Measurements from ENCODE around the gene TMEM184B. TPM values are rescaled to one million over a fixed set of nuclear protein-coding genes. Genes with fewer than 3 reads are reported as not detected.

The TMEM184B gene
- total and polyA plus RNA-seq, 2 donors from 2014 or later: 22.9 to 54.1 TPM

DNA sequence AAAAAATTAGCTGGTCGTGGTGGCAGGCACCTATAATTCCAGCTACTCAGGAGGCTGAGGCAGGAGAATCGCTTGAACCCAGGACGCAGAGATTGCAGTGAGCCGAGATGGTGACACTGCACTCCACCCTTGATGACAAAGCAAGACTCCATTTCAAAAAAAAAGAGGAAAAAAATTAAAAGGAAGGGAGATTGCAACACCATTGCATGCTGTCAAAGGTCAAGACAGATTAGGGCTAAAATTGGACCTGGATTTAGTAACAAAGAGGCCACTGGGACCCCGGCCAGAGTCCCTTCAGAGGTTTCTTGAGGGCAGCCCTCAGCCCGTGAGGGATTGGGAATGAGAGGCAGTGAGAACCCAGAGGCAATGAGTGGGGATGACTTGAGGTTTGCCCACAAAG, 79.2 kb downstream of the TMEM184B start:
- H3K4me3 ChIP-seq (ENCODE audit: low read length in 3 of 3): no peak overlapping the region
- H3K9ac ChIP-seq (ENCODE audit: low read length in 3 of 3): no peak overlapping the region
- peaks cover 0 to 4% (median 2%) of the 10 kb centered on the region in 3 donors for H3K4me1 ChIP-seq (ENCODE audit: control insufficient read depth in 2 of 3, insufficient read depth in 2 of 3, low read depth in 1 of 3, low read length in 3 of 3)
- TF ChIP-seq, protein P1, sequence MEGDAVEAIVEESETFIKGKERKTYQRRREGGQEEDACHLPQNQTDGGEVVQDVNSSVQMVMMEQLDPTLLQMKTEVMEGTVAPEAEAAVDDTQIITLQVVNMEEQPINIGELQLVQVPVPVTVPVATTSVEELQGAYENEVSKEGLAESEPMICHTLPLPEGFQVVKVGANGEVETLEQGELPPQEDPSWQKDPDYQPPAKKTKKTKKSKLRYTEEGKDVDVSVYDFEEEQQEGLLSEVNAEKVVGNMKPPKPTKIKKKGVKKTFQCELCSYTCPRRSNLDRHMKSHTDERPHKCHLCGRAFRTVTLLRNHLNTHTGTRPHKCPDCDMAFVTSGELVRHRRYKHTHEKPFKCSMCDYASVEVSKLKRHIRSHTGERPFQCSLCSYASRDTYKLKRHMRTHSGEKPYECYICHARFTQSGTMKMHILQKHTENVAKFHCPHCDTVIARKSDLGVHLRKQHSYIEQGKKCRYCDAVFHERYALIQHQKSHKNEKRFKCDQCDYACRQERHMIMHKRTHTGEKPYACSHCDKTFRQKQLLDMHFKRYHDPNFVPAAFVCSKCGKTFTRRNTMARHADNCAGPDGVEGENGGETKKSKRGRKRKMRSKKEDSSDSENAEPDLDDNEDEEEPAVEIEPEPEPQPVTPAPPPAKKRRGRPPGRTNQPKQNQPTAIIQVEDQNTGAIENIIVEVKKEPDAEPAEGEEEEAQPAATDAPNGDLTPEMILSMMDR (IDR thresholded peaks at IDR 0.05; ENCODE audit: borderline replicate concordance, extremely low read depth, insufficient read depth): no peak
- no peaks in the 10 kb centered on the region for H3K9me3 ChIP-seq (ENCODE audit: control insufficient read depth in 2 of 3, insufficient read depth in 1 of 3, low read length in 3 of 3)
- FAIRE-seq (no peak), DNase-seq (peak in 1 of 5 donors; percentile 91)
- intact Hi-C loops (cut with DNase I): no loop called here
- no peaks in the 10 kb centered on the region for H3K27me3 ChIP-seq (ENCODE audit: control insufficient read depth, insufficient read depth, low read length)
- H3K36me3 ChIP-seq (ENCODE audit: control insufficient read depth in 2 of 3, insufficient read depth in 3 of 3, low read length in 3 of 3): no peaks in the 10 kb centered on the region
- H3K27ac ChIP-seq (ENCODE audit: low read depth in 2 of 2, low read length in 2 of 2): no peak overlapping the region

DNA sequence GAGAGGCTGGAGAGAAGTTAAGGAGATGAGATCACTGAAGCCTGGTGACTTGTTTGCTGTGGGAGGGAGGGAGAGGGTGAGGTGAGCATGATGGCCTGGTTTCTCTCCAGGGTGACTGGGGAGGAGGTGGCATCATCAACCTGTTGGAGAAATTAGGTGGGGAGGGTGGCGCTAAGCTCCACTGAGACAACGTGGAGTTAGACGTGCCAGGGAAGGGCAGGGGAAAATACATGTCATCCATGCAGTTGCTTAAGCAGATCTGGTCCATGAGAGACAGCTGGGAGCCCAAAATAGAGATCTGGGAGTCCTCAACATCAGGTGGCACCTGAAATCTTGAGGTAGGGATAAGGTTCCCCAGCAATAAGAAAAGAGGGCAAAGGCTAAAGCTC, 80.3 kb downstream of the TMEM184B start:
- H3K9me3 ChIP-seq (ENCODE audit: control insufficient read depth in 2 of 3, insufficient read depth in 1 of 3, low read length in 3 of 3): no peaks in the 10 kb centered on the region
- intact Hi-C loops (cut with DNase I): no loop called here
- FAIRE-seq: no peak
- H3K27me3 ChIP-seq (ENCODE audit: control insufficient read depth, insufficient read depth, low read length): no peaks in the 10 kb centered on the region
- H3K4me3 ChIP-seq (ENCODE audit: low read length in 3 of 3): no peak overlapping the region
- no peak overlapping the region for H3K27ac ChIP-seq (ENCODE audit: low read depth in 2 of 2, low read length in 2 of 2)
- H3K4me1 ChIP-seq (ENCODE audit: control insufficient read depth in 2 of 3, insufficient read depth in 2 of 3, low read depth in 1 of 3, low read length in 3 of 3): peaks cover 0 to 4% (median 2%) of the 10 kb centered on the region in 3 donors
- no peak for DNase-seq
- no peak overlapping the region for H3K9ac ChIP-seq (ENCODE audit: low read length in 3 of 3)
- no peaks in the 10 kb centered on the region for H3K36me3 ChIP-seq (ENCODE audit: control insufficient read depth in 2 of 3, insufficient read depth in 3 of 3, low read length in 3 of 3)
- TF ChIP-seq, protein P1 (IDR thresholded peaks at IDR 0.05; ENCODE audit: borderline replicate concordance, extremely low read depth, insufficient read depth): no peak

DNA sequence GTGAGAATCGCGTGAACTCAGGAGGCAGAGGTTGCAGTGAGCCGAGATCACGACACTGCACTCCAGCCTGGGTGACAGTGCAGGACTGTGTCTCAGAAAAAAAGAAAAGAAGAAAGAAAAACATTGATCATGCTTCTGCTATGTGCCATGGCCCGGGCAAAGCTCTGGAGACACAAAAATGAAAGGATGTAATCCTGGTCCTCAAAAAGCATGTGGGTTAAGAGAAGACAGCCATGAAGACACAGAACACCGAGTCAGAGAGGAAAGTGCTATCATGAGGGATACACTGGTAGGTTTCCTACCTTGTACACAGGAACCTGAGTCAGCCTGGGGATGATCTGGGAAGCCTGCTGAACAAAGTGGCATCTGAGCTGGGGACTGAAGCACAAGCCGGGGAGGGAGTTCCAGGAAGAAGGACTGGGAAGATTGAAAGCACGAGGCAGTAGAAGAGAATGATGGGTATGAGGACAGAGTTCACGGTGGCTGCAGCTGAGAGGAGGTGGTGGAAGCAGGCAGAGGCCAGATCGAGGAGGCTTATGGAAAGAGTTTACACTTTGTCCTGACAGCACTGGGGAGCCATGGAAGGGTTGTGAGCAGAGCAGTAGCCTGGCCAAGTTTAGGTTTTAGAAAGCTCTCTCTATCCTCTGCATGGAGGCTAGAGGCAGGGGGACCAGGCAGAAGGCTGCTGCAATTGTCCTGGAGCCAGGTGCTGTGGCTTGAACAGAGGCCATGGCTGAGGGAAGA, 80.9 kb downstream of the TMEM184B start:
- FAIRE-seq (no peak), DNase-seq (no peak)
- Histone ChIP-seq H3K27ac (ENCODE audit: low read depth in 2 of 2, low read length in 2 of 2) (no peak overlapping the region), H3K4me1 (ENCODE audit: control insufficient read depth in 2 of 3, insufficient read depth in 2 of 3, low read depth in 1 of 3, low read length in 3 of 3) (peaks cover 0 to 4% (median 2%) of the 10 kb centered on the region in 3 donors), H3K4me3 (ENCODE audit: low read length in 3 of 3) (no peak overlapping the region), H3K9ac (ENCODE audit: low read length in 3 of 3) (no peak overlapping the region), H3K36me3 (ENCODE audit: control insufficient read depth in 2 of 3, insufficient read depth in 3 of 3, low read length in 3 of 3) (no peaks in the 10 kb centered on the region), H3K27me3 (ENCODE audit: control insufficient read depth, insufficient read depth, low read length) (no peaks in the 10 kb centered on the region), H3K9me3 (ENCODE audit: control insufficient read depth in 2 of 3, insufficient read depth in 1 of 3, low read length in 3 of 3) (no peaks in the 10 kb centered on the region)
- TF ChIP-seq, protein P1 (IDR thresholded peaks at IDR 0.05; ENCODE audit: borderline replicate concordance, extremely low read depth, insufficient read depth): no peak
- intact Hi-C loops (cut with DNase I): no loop called here
